ENCODE results near the gene C3orf85.

DNA sequence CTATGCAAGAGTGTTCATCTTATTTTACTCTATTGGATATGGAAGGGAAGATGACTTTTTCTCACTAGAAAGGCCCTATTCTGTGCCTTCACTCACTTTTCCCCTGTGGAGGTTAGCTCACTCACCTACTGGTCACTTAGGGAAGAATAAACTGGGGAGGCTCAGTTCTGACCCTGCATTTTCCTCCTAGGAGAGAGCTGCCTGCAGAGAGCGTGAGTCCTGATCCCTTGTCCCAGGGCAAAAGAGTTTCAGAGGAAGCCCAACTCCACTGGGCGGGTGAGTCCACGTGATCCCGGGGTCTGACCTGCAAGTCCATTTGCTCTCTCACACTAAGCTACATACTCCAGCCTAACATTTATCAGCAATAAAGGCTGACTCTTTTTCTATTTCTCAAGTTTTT lies 26.9 kb upstream of the C3orf85 start:
- TF ChIP-seq, protein P1, sequence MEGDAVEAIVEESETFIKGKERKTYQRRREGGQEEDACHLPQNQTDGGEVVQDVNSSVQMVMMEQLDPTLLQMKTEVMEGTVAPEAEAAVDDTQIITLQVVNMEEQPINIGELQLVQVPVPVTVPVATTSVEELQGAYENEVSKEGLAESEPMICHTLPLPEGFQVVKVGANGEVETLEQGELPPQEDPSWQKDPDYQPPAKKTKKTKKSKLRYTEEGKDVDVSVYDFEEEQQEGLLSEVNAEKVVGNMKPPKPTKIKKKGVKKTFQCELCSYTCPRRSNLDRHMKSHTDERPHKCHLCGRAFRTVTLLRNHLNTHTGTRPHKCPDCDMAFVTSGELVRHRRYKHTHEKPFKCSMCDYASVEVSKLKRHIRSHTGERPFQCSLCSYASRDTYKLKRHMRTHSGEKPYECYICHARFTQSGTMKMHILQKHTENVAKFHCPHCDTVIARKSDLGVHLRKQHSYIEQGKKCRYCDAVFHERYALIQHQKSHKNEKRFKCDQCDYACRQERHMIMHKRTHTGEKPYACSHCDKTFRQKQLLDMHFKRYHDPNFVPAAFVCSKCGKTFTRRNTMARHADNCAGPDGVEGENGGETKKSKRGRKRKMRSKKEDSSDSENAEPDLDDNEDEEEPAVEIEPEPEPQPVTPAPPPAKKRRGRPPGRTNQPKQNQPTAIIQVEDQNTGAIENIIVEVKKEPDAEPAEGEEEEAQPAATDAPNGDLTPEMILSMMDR (IDR thresholded peaks at IDR 0.05), result no peak
- TF ChIP-seq POLR2A (IDR thresholded peaks at IDR 0.05), result no peak

Measured in uterus (tissue), 2 donors.